PC-3 (cell line): Measurements from ENCODE around the gene DCTN5. TPM values are rescaled to one million over a fixed set of nuclear protein-coding genes. Genes with fewer than 3 reads are reported as not detected.

ENCODE experiments used
- ATAC-seq: fragments of 200-7000 bp; cut with Tn5 transposase; 2 replicates; pipeline ENCODE4 v1.9.1; 2020; ENCODE audit warnings: mild to moderate bottlenecking, moderate library complexity
- BruUV-seq: library from RNA; stranded (reverse); fragments of 400-500 nt; replicated peaks from 2 replicates; lab custom pipeline; 2021; lab: Mats Ljungman, UMichigan
- CTCF ChIA-PET: fragments of 300-600 bp; sonication (Branson Sonifier 250); formaldehyde crosslinking; loops from one replicate; lab custom pipeline; 2022; ENCODE audit warnings: antibody characterized with exemption; lab: Charles Lee
- POLR2A ChIA-PET: fragments of 300-600 bp; sonication (Branson Sonifier 250); formaldehyde crosslinking; loops from one replicate; lab custom pipeline; 2022; ENCODE audit warnings: antibody characterized with exemption; ENCODE audit not compliant: unreplicated experiment; lab: Charles Lee
- DNase-seq: peaks from one replicate; pipeline ENCODE4 v3.0.0-alpha.2; 2015
- H2AFZ ChIP-seq: fragments of 300-600 bp; sonication (generic); 2 replicates; pipeline ENCODE4 v1.6.0; 2016; ENCODE audit warnings: antibody characterized with exemption, low read length
- H3F3A ChIP-seq: fragments of 300-600 bp; sonication (generic); one replicate; pipeline ENCODE4 v1.6.0; 2017; ENCODE audit warnings: antibody characterized with exemption, low read length, control low read depth, mild to moderate bottlenecking; ENCODE audit not compliant: unreplicated experiment
- H3K27ac ChIP-seq: fragments of 300-600 bp; sonication (generic); 2 replicates; pipeline ENCODE4 v1.5.1; 2016; ENCODE audit warnings: mild to moderate bottlenecking, low read length
- H3K27me3 ChIP-seq: fragments of 300-600 bp; sonication (generic); 2 replicates; pipeline ENCODE4 v1.6.1; 2016; ENCODE audit warnings: low read length, mixed read lengths
- H3K36me3 ChIP-seq: fragments of 300-600 bp; sonication (generic); 2 replicates; pipeline ENCODE4 v1.6.1; 2016; ENCODE audit warnings: low read depth, mixed run types, low read length, mixed read lengths
- H3K4me1 ChIP-seq: fragments of 300-600 bp; sonication (generic); 2 replicates; pipeline ENCODE4 v1.5.1; 2016; ENCODE audit warnings: low read length; ENCODE audit not compliant: insufficient read depth
- H3K4me2 ChIP-seq: fragments of 300-600 bp; sonication (generic); 2 replicates; pipeline ENCODE4 v1.6.0; 2016; ENCODE audit warnings: low read length
- H3K4me3 ChIP-seq: fragments of 300-600 bp; sonication (generic); 2 replicates; pipeline ENCODE4 v1.5.1; 2016; ENCODE audit warnings: mild to moderate bottlenecking, low read length, mixed read lengths
- H3K79me2 ChIP-seq: fragments of 300-600 bp; sonication (generic); 2 replicates; pipeline ENCODE4 v1.6.1; 2017; ENCODE audit warnings: low read length, mixed read lengths
- H3K9ac ChIP-seq: fragments of 300-600 bp; sonication (generic); 2 replicates; pipeline ENCODE4 v1.6.0; 2016; ENCODE audit warnings: mild to moderate bottlenecking, low read length
- H3K9me2 ChIP-seq: fragments of 300-600 bp; sonication (generic); replicated peaks from 2 replicates; pipeline ENCODE4 v1.6.1; 2016; ENCODE audit warnings: mixed run types, low read length, mixed read lengths
- H3K9me3 ChIP-seq: fragments of 300-600 bp; sonication (generic); 2 replicates; pipeline ENCODE4 v1.6.1; 2016; ENCODE audit warnings: low read length, mixed read lengths
- H4K20me1 ChIP-seq: fragments of 300-600 bp; sonication (generic); 2 replicates; pipeline ENCODE4 v1.6.1; 2016; ENCODE audit warnings: low read length, mixed read lengths
- EZH2 ChIP-seq: fragments of 300-600 bp; sonication (generic); IDR thresholded peaks from one replicate; pipeline ENCODE4 v1.6.1; 2017; ENCODE audit warnings: antibody characterized with exemption, mild to moderate bottlenecking, low read length; ENCODE audit not compliant: unreplicated experiment
- EZH2phosphoT487 ChIP-seq: fragments of 300-600 bp; sonication (generic); IDR thresholded peaks from 2 replicates; pipeline ENCODE4 v1.6.1; 2018; ENCODE audit warnings: mild to moderate bottlenecking, antibody characterized with exemption, low read length, borderline replicate concordance
- intact Hi-C: fragments of 100-400 bp; cut with micrococcal nuclease; formaldehyde crosslinking; loops from 2 replicates; pipeline ENCODE4 v1.9.0; 2023
- total RNA-seq: library from RNA; depleted of rRNA; stranded (reverse); fragments of >200 nt; gene quantifications from 2 replicates; pipeline ENCODE4 v1.2.3, GENCODE V29; 2014
- TF ChIP-seq, protein P1 (sequence below): fragments of 300-600 bp; sonication (generic); conservative IDR thresholded peaks from 2 replicates; pipeline ENCODE4 v1.5.1; 2017; ENCODE audit warnings: antibody characterized with exemption, low read depth, mild to moderate bottlenecking, low read length

Gene DCTN5
- total RNA-seq, 1 experiment from 2014 or later = 29.1 TPM

DNA sequence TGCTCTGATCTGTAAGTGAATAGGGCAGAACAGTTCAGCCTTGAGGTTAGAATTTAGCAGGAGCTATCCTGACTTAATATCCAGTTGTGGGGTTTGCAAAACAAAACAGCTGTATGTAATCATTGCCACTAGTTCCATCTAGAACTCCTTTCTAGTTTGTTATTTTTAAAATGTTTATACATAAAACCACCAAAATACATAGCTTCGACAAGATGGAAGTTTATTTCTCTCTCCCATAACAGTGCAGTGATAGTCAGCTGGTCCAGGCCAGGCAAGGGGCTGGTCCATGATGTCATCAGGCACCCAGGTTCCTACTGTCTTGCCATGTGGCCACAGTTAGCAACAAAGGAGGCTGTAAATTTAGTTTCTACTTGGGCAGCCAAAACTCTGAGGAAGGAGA, 27.0 kb downstream of the DCTN5 start:
- H3K4me3 ChIP-seq = no peak overlapping the region
- no peaks in the 10 kb centered on the region for H4K20me1 ChIP-seq
- ChIA-PET POLR2A (no interaction called here), CTCF (no interaction called here)
- intact Hi-C loops = no loop called here
- H3K9ac ChIP-seq = no peak overlapping the region
- no peak overlapping the region for H3K4me2 ChIP-seq
- no peaks in the 10 kb centered on the region for H3K27me3 ChIP-seq
- TSS peak; percentile 12 for BruUV-seq
- TF ChIP-seq EZH2 = no peak
- no peak for TF ChIP-seq EZH2phosphoT487
- TF ChIP-seq, protein P1, sequence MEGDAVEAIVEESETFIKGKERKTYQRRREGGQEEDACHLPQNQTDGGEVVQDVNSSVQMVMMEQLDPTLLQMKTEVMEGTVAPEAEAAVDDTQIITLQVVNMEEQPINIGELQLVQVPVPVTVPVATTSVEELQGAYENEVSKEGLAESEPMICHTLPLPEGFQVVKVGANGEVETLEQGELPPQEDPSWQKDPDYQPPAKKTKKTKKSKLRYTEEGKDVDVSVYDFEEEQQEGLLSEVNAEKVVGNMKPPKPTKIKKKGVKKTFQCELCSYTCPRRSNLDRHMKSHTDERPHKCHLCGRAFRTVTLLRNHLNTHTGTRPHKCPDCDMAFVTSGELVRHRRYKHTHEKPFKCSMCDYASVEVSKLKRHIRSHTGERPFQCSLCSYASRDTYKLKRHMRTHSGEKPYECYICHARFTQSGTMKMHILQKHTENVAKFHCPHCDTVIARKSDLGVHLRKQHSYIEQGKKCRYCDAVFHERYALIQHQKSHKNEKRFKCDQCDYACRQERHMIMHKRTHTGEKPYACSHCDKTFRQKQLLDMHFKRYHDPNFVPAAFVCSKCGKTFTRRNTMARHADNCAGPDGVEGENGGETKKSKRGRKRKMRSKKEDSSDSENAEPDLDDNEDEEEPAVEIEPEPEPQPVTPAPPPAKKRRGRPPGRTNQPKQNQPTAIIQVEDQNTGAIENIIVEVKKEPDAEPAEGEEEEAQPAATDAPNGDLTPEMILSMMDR = no peak
- peaks cover 38% of the 10 kb centered on the region for H3K36me3 ChIP-seq
- H3K9me3 ChIP-seq = no peaks in the 10 kb centered on the region
- peaks cover 7% of the 10 kb centered on the region for H3F3A ChIP-seq
- H3K27ac ChIP-seq = no peak overlapping the region
- peaks cover 24% of the 10 kb centered on the region for H3K4me1 ChIP-seq
- peaks cover 4% of the 10 kb centered on the region; the same call in 1 of the 2 replicates for H3K79me2 ChIP-seq
- ATAC-seq = no peak
- no peaks in the 10 kb centered on the region for H3K9me2 ChIP-seq
- H2AFZ ChIP-seq = no peak overlapping the region
- no peak for DNase-seq

DNA sequence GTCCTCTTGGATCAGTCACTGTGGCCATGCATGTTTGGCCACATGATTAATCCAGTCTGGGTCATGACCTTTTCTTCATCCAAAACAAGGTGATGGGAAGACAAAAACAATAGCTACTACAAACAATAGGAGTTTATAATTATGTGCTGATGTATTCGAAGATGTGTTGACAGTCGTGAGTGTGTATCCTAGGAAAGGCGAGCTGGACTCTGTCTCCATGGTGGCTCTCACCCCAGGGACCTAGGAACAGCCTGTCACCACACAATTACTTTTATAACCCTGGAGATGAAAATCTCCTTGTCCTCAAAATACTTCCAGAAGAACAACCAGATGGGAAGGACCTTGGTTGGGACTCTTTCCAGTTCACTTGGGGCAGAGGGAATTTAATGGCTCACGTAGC, 27.6 kb downstream of the DCTN5 start:
- CTCF ChIA-PET = no interaction called here
- peaks cover 38% of the 10 kb centered on the region for H3K36me3 ChIP-seq
- TF ChIP-seq, protein P1 = no peak
- TF ChIP-seq EZH2phosphoT487 (no peak), EZH2 (no peak)

DNA sequence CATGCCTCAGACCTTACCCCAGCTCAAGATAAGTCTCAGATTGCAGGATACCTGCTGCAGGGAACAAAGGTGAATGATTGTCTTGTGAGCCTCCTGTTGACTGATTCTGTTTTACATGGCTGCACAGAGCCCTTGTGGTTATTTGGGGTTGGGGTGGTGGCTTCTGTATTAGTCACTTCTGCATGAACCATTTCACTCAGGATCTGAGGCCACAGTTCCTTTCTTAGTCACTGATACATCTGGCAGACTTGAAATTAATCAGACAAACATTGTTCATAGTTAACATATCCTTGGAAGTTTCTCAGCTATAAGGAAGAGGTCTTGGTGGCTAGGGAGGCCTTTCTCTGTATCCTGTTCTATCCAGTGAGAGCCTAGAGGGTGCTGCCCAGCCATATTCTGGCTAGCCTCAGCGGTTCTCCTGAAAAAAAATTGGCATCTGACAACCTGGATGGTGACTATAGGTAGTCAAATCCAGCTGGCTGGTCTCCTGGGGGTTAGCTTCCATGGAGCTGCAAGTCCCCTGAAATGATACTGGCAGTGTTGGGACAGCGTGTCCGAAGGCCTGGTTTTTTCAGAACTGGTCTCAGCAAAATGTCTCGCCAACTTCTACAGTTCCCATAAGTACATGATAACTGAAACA, 29.0 kb downstream of the DCTN5 start:
- ChIA-PET POLR2A (no interaction called here), CTCF (interaction anchor here (0.6 kb wide), 1 partner anchor 8 kb away, joined by 3 read pairs; the partner anchor contains the start of gene PLK1)
- Histone ChIP-seq H3K27ac (peak overlapping the region; percentile 86), H2AFZ (no peak overlapping the region), H3K4me3 (no peak overlapping the region), H3F3A (peaks cover 7% of the 10 kb centered on the region), H4K20me1 (no peaks in the 10 kb centered on the region), H3K9me3 (no peaks in the 10 kb centered on the region), H3K27me3 (no peaks in the 10 kb centered on the region), H3K79me2 (peaks cover 4% of the 10 kb centered on the region; the same call in 1 of the 2 replicates), H3K9me2 (no peaks in the 10 kb centered on the region), H3K4me1 (peaks cover 24% of the 10 kb centered on the region), H3K36me3 (peaks cover 25% of the 10 kb centered on the region), H3K9ac (peak overlapping the region; percentile 21; the same call in 1 of the 2 replicates), H3K4me2 (peak overlapping the region; percentile 70)
- ATAC-seq (peak; percentile 96), DNase-seq (peak; percentile 85)
- intact Hi-C loops = loop anchor here (1.0 to 5.0 kb wide), 2 partner anchors 8 to 57 kb away; partner anchors contain the start of gene PLK1
- TF ChIP-seq, protein P1 = no peak
- no peak for TF ChIP-seq EZH2phosphoT487
- no peak for TF ChIP-seq EZH2
- BruUV-seq = no TSS peak

More for the DNA sequence above, 27.6 kb downstream of the DCTN5 start:
- H3K4me3 ChIP-seq = no peak overlapping the region
- peaks cover 4% of the 10 kb centered on the region; the same call in 1 of the 2 replicates for H3K79me2 ChIP-seq
- H3K4me1 ChIP-seq = peaks cover 24% of the 10 kb centered on the region
- no peaks in the 10 kb centered on the region for H4K20me1 ChIP-seq
- H3K27me3 ChIP-seq = no peaks in the 10 kb centered on the region
- H3K4me2 ChIP-seq = no peak overlapping the region
- POLR2A ChIA-PET = no interaction called here
- DNase-seq (no peak), ATAC-seq (no peak)
- BruUV-seq = no TSS peak
- H3K9me2 ChIP-seq = no peaks in the 10 kb centered on the region
- peak overlapping the region; percentile 86; the same call in 1 of the 2 replicates for H3K27ac ChIP-seq
- H3K9me3 ChIP-seq = no peaks in the 10 kb centered on the region
- intact Hi-C loops = no loop called here
- H2AFZ ChIP-seq = no peak overlapping the region
- no peak overlapping the region for H3K9ac ChIP-seq
- peaks cover 7% of the 10 kb centered on the region for H3F3A ChIP-seq
